ENCODE data around the gene UPB1.
"Not testable (repeated sequence)": the region's sequence is repeated elsewhere in the genome, so short reads cannot be mapped to it uniquely, and the experiment has no call there.

Gene UPB1

GRCh38 chr22:24482575-24482974, 12.6 kb upstream of the UPB1 start:
- ATAC-seq = no peak

- no peak for ATAC-seq
These were observed 12.1 kb upstream of the UPB1 start for GRCh38 chr22:24482998-24483397.

DNA sequence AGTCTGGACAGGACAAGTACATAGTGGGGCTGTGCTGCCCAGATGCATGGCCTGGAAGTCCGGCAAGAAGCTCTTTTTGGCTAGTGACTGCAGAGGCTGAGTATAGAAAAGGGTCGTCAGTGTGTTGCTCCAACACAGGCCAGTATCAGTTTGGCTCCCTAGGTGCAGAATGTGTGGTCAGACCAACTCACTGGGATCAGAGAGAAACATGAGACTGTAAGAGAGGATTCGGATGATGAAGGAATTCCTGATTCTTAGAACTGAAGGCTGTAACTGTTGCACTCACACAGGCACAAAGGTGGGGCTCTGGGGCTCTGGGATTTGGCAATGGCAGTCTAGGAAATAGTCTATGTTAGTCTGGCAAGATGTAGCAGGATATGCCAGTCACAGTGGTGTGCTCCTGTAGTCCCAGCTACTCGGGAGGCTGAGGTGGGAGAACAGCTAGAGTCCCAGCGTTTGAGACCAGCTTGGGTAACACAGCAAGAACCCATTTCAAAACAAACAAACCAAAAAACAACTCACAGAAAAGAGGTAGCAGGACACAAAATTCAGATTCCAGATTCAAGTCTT, 11.1 kb upstream of the UPB1 start:
- no peak for ATAC-seq

- no peak for ATAC-seq
These were observed 10.0 kb upstream of the UPB1 start for GRCh38 chr22:24485170-24485569.

- no peak for ATAC-seq
These were observed 9.5 kb upstream of the UPB1 start for GRCh38 chr22:24485608-24486007.

DNA sequence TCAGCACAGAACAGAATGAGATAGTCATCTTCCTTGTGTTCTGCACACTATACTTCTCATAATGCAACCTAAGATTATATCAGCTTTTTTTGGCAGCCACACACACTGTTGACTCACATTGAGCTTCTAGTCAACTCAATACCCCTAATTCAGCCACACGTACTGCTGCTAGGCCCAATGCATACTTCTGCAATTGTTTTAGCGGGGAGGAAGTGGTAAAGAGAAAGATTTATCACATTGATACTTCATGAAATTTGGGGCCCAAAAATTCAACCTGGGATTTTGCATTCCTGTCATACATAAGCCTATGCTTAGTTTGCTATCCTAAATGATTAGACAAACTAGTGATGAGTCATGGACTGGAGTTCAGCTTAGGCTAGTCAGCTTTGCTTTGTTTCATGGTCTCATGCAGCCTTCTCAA, 8.6 kb upstream of the UPB1 start:
- ATAC-seq = peak; percentile 95 to 96

DNA sequence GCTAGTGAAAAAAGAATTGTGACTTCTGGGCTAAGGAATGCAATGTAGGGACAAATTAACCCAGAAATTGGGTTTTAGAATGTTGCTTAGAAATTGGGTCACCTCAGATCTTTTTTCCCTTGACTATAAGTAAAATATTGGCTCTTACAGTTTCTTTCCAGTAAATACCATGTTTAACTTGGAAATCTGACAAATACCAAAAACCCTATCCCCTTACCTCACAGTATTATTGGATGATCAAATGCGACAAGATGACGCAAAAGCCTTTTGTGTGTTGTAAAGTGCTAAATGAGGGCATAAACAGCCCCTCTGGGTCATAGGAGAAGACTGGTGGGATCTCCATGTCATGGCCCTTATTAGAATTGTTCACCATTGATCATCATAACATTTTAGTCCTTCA, 6.1 kb upstream of the UPB1 start:
- ATAC-seq = no peak

- ATAC-seq = not testable (repeated sequence)
These were observed 5.7 kb upstream of the UPB1 start for GRCh38 chr22:24489434-24489833.

DNA sequence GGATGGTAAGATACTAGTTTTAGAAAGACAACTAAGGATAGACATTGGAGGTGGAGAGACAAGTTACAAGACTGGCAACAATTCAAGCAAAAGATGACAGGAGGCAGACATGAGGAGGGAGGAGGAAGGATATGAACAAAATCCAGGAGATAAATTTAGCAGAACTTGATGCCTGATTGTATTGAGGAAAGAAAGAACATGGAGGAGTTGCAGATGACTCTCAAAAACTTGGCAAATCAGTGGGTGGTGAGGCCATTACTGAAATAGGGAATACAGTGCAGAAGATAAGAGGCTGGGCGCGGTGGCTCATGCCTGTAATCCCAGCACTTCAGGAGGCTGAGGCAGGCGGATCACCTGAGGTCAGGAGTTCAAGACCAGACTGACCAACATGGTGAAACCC, 2.7 kb upstream of the UPB1 start:
- no peak for ATAC-seq

DNA sequence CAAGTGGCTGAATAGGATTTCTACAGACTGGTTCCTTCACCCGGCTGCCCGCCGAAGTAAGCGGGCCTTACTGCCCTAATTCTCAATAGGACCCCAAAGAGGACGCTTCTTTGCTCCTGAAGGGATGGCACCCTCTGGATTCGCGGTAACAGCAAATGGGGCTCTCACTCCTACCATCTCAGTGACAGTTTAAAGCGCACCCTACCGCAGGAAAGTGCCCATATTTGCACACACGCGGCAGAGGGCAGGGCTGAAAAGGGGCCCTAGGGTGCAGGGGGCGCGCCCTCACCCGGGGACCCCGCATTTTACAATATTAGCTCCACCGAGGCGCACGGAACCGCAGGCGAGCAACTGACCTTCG, 985 bp upstream of the UPB1 start:
- no peak for ATAC-seq

- ATAC-seq = no peak
These were observed 188 bp downstream of the UPB1 start for GRCh38 chr22:24495365-24495675.

DNA sequence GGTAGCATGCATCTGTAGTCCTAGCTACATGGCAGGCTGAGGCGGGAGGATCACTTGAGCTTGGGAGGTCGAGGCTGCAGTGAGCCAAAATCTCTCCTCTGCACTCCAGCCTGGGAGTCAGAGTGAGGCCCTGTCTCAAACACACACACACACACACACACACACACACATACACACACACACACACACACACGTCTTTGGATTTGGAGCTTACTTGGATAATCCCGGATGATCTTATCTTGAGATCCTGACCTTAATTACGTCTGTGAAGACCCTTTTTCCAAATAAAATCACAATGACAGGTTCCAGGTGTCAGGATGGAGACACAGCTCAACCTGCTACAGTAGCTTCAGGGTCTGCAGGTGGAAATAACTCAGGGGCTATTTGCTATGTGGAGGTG, 1.1 kb downstream of the UPB1 start:
- no peak for ATAC-seq

- no peak for ATAC-seq
These were observed 1.5 kb downstream of the UPB1 start for GRCh38 chr22:24496661-24497060.

GRCh38 chr22:24497841-24498258, 2.7 kb downstream of the UPB1 start:
- no peak for ATAC-seq

- ATAC-seq = no peak
These were observed 3.7 kb downstream of the UPB1 start for GRCh38 chr22:24498824-24499223.

GRCh38 chr22:24499706-24500276, 4.7 kb downstream of the UPB1 start:
- ATAC-seq = no peak

DNA sequence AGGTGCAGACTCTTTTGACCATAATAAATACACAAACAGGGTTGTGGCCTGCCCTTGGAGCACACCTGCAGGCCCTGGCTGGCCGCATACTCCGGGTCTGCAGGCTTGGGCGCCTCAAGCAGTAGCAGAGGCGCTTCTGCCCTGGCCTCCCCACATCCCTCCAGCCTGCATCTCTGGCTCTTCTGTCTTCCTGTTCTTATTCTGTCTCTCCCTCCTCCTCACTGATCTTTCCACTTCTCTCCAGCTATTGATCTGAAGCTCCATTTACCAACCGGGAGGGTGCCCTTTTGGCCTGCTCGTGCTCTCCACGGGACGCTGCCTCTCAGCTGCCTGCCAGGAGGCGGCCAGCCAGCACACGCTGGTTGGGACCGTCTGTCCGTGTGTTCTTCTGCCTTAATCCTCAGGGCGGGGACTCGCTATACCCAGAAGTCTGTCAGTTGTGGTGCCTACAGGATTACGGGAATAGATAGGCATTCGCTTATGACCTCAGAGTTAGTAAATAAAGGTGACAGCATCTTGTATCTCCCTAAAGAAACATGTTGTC, 5.2 kb downstream of the UPB1 start:
- ATAC-seq = no peak

- ATAC-seq = no peak
These were observed 6.3 kb downstream of the UPB1 start for GRCh38 chr22:24501301-24502005.

GRCh38 chr22:24502034-24502433, 6.9 kb downstream of the UPB1 start:
- ATAC-seq = no peak

- ATAC-seq = no peak
These were observed 7.4 kb downstream of the UPB1 start for GRCh38 chr22:24502541-24502940.

DNA sequence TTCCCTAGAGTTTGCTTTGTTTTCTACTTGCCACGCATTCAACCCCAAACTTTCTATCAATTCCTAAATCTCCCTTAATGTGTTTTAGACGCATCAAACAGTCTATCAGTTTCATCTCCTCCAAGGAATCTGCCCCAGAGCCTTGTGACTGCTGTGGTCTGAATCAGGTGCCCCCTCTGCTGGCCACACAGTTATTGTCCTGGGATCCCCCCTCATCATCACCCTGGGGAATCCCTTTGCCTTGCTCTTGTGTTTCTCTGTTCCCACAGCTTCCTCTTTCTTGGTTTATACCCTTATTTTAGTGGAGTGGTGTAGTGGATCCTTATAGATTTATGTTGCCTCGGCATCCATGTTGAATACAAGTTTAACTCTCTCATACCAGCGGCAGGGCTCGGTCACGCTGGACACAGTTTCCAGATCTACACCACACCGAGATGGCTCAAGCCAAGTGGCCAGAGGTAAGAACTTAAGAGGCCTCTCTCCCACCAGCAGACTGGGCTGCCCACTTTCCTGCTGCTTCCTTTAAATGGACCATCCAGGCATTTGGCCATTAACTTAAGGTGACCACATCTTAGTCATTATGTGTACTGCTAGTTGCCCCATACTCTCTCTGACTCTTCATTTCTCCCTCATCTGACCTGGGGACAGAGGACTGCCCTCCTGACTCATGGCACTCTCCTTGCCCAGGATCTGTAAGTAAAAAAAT, 8.2 kb downstream of the UPB1 start:
- peak; percentile 82 to 88 for ATAC-seq

GRCh38 chr22:24503843-24504338, 8.8 kb downstream of the UPB1 start:
- ATAC-seq = no peak

GRCh38 chr22:24504540-24504939, 9.4 kb downstream of the UPB1 start:
- ATAC-seq = no peak

Measured in activated CD4-positive, CD25-positive, alpha-beta regulatory T cell treated with anti-CD3 and anti-CD28 coated beads, Interleukin-2, amount 50 U/mL, for 24 hours (primary cell).